ENCODE measurements around the gene LBHD2.

DNA sequence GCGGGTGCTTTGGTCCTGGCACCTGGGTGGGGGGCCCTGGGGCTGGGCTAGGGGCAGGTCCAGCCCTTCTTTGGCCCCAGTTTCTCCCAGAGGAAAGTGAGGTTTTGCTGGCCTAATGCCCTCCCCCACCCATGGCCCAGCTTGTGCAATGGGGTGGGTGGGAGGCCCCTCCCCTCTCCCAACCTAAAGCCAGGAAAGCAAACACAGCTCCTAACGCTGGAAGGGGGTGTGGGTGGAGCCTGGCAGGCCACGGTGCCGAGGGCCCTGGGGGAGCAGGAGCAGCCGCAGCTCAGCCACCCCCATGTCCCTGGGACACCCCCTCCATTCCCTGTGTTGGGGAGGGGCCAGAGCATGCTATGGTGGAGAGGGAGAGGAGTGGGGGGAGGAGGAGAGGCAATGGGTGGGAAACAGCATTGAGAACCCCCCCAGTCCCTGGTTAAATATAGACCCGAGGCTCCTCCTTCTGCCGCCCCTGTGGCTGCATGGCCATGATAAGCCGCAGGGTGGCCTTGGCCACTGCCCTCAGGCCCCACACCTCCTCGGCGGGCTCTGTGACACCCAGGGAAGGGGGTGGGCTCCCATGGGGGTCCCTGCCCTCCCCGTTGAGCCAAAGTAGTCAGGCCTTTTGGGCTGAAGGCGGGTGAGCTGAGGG lies 15.2 kb downstream of the LBHD2 start:
- TF ChIP-seq, protein P1, sequence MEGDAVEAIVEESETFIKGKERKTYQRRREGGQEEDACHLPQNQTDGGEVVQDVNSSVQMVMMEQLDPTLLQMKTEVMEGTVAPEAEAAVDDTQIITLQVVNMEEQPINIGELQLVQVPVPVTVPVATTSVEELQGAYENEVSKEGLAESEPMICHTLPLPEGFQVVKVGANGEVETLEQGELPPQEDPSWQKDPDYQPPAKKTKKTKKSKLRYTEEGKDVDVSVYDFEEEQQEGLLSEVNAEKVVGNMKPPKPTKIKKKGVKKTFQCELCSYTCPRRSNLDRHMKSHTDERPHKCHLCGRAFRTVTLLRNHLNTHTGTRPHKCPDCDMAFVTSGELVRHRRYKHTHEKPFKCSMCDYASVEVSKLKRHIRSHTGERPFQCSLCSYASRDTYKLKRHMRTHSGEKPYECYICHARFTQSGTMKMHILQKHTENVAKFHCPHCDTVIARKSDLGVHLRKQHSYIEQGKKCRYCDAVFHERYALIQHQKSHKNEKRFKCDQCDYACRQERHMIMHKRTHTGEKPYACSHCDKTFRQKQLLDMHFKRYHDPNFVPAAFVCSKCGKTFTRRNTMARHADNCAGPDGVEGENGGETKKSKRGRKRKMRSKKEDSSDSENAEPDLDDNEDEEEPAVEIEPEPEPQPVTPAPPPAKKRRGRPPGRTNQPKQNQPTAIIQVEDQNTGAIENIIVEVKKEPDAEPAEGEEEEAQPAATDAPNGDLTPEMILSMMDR (IDR thresholded peaks at IDR 0.05): no peak
- TF ChIP-seq POLR2AphosphoS5 (IDR thresholded peaks at IDR 0.05): peak in 1 of 3 donors; percentile 36
- no peak for TF ChIP-seq POLR2A (IDR thresholded peaks at IDR 0.05)
